Hepatocyte (in vitro differentiated cells): ENCODE data around the gene RAB11FIP2. TPM values are rescaled to one million over a fixed set of nuclear protein-coding genes. Genes with fewer than 3 reads are reported as not detected.

ENCODE experiments used
- DNase-seq: peaks from one replicate; pipeline ENCODE4 v3.0.0-alpha.2; 2016; ENCODE audit warnings: low spot score
- H2AFZ ChIP-seq: fragments of 200-600 bp; sonication (generic); 2 replicates; pipeline ENCODE4 v1.6.0; 2016; ENCODE audit warnings: antibody characterized with exemption, mild to moderate bottlenecking
- H3K27ac ChIP-seq: fragments of 200-600 bp; sonication (generic); 2 replicates; pipeline ENCODE4 v1.5.1; 2016; ENCODE audit warnings: mild to moderate bottlenecking
- H3K27me3 ChIP-seq: fragments of 200-600 bp; sonication (generic); 2 replicates; pipeline ENCODE4 v1.6.1; 2016
- H3K36me3 ChIP-seq: fragments of 200-600 bp; sonication (generic); replicated peaks from 2 replicates; pipeline ENCODE4 v1.5.1; 2016; ENCODE audit warnings: low read depth; ENCODE audit not compliant: insufficient read depth
- H3K4me1 ChIP-seq: fragments of 200-600 bp; sonication (generic); 2 replicates; pipeline ENCODE4 v1.5.1; 2016; ENCODE audit warnings: mild to moderate bottlenecking, moderate library complexity; ENCODE audit not compliant: insufficient read depth
- H3K4me2 ChIP-seq: fragments of 200-600 bp; sonication (generic); 2 replicates; pipeline ENCODE4 v1.6.0; 2016
- H3K4me3 ChIP-seq: fragments of 200-600 bp; sonication (generic); 2 replicates; pipeline ENCODE4 v1.5.1; 2016; ENCODE audit warnings: mild to moderate bottlenecking
- H3K79me2 ChIP-seq: fragments of 200-600 bp; sonication (generic); 2 replicates; pipeline ENCODE4 v1.6.0; 2017; ENCODE audit warnings: mild to moderate bottlenecking
- H3K9me2 ChIP-seq: fragments of 200-600 bp; sonication (generic); replicated peaks from 2 replicates; pipeline ENCODE4 v1.6.0; 2017; ENCODE audit warnings: mild to moderate bottlenecking; ENCODE audit not compliant: insufficient read depth
- H3K9me3 ChIP-seq: fragments of 200-600 bp; sonication (generic); 2 replicates; pipeline ENCODE4 v1.5.1; 2016; ENCODE audit warnings: low read depth, mild to moderate bottlenecking
- H4K20me1 ChIP-seq: fragments of 200-600 bp; sonication (generic); 2 replicates; pipeline ENCODE4 v1.6.0; 2016; ENCODE audit warnings: mild to moderate bottlenecking; ENCODE audit not compliant: insufficient read depth, poor library complexity, severe bottlenecking
- EZH2 ChIP-seq: fragments of 200-600 bp; sonication (generic); IDR thresholded peaks from 2 replicates; pipeline ENCODE4 v1.6.1; 2016; ENCODE audit warnings: antibody characterized with exemption, mild to moderate bottlenecking, borderline replicate concordance
- EZH2phosphoT487 ChIP-seq: fragments of 200-600 bp; sonication (generic); IDR thresholded peaks from one replicate; pipeline ENCODE4 v1.6.1; 2018; ENCODE audit warnings: antibody characterized with exemption, mild to moderate bottlenecking, low read depth, moderate library complexity; ENCODE audit not compliant: unreplicated experiment, severe bottlenecking
- WGBS: methylation state at CpG from one replicate; pipeline ENCODE4 v1.1.6; 2016; ENCODE audit warnings: low lambda C conversion rate; ENCODE audit errors: missing lambda C conversion rate; 5-methylcytosine and 5-hydroxymethylcytosine counted together
- polyA plus RNA-seq: library from polyadenylated mRNA; unstranded; fragments of >200 nt; fragmentation: Nextera tagmentation; extraction: Ambion mirVana; gene quantifications from 2 replicates; pipeline ENCODE4 v1.2.1, GENCODE V29; 2016
- total RNA-seq: library from RNA; depleted of rRNA; stranded (reverse); fragments of >200 nt; gene quantifications from 2 replicates; pipeline ENCODE4 v1.2.3, GENCODE V29; 2014
- TF ChIP-seq, protein P1 (sequence below): fragments of 200-600 bp; sonication (generic); IDR thresholded peaks from 2 replicates; pipeline ENCODE4 v1.5.1; 2016; ENCODE audit warnings: antibody characterized with exemption, mild to moderate bottlenecking; ENCODE audit not compliant: poor library complexity

RAB11FIP2 gene
- total and polyA plus RNA-seq, 2 experiments from 2014 or later = 9.7 to 32.5 TPM

DNA sequence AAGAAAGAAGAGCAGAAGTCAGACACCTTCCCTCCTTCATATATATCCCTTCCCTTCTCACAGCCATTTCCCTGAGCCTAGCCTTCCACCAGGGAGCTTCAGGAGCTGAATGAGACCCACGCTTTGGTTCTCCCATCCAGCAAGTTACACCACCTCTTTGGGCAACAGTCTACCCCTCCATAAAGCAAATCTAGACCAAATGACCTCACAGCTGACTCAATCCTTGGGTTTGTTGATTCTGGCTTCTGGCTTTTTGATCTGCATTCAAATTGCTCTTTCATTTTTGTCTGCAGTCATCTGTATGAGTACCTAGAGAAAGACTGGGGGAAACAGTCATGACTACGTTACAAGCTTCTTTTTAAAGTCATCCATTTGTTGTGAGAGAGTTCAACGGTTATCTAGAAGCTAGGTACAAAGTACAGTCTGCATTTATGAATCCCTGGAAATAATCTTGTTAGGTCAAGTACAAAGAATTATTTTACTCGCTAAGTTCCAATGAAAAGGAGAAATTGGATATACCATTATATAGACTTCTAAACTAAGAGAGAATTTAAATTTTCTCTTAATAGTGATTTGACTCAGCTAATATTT lies 86.3 kb downstream of the RAB11FIP2 start:
- H3K4me2 ChIP-seq = peak overlapping the region; percentile 6
- TF ChIP-seq, protein P1, sequence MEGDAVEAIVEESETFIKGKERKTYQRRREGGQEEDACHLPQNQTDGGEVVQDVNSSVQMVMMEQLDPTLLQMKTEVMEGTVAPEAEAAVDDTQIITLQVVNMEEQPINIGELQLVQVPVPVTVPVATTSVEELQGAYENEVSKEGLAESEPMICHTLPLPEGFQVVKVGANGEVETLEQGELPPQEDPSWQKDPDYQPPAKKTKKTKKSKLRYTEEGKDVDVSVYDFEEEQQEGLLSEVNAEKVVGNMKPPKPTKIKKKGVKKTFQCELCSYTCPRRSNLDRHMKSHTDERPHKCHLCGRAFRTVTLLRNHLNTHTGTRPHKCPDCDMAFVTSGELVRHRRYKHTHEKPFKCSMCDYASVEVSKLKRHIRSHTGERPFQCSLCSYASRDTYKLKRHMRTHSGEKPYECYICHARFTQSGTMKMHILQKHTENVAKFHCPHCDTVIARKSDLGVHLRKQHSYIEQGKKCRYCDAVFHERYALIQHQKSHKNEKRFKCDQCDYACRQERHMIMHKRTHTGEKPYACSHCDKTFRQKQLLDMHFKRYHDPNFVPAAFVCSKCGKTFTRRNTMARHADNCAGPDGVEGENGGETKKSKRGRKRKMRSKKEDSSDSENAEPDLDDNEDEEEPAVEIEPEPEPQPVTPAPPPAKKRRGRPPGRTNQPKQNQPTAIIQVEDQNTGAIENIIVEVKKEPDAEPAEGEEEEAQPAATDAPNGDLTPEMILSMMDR = no peak
- TF ChIP-seq EZH2phosphoT487 (no peak), EZH2 (no peak)
- WGBS = 61% methylated on average over 4 of the region's 4 CpGs

DNA sequence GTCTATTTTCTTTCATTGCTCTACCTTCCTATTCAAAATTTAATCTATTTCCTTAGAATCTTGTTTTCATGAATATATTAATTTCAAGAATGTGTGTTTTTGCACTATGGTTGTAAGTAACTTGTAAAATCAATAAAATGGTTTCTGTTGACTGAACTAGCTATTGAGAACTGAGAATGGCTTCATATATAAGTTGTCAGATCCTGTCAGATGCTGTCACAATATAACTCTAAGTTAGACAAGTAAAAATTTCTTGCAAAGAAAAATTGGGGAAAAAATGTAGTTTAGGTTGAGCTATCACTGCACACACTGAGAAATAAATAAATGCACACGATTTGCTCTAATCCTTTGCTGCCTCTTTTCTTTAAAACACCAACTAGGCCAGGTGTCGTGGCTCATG lies 89.8 kb downstream of the RAB11FIP2 start:
- H3K4me2 ChIP-seq = no peak overlapping the region
- DNase-seq = no peak
- H3K27ac ChIP-seq = no peak overlapping the region
- peaks cover 11% of the 10 kb centered on the region for H3K27me3 ChIP-seq
- WGBS = 81% methylated on average over 2 of the region's 2 CpGs
- no peaks in the 10 kb centered on the region for H3K9me2 ChIP-seq
- H3K79me2 ChIP-seq = no peaks in the 10 kb centered on the region
- no peaks in the 10 kb centered on the region for H4K20me1 ChIP-seq
- H3K36me3 ChIP-seq = no peaks in the 10 kb centered on the region
- H3K4me3 ChIP-seq = no peak overlapping the region
- no peaks in the 10 kb centered on the region for H3K4me1 ChIP-seq
- TF ChIP-seq, protein P1 = no peak
- TF ChIP-seq EZH2 = no peak
- no peak for TF ChIP-seq EZH2phosphoT487
- H2AFZ ChIP-seq = no peak overlapping the region
- H3K9me3 ChIP-seq = no peaks in the 10 kb centered on the region

More for the DNA sequence above, 86.3 kb downstream of the RAB11FIP2 start:
- Histone ChIP-seq H3K4me1 (no peaks in the 10 kb centered on the region), H2AFZ (no peak overlapping the region), H4K20me1 (no peaks in the 10 kb centered on the region), H3K27me3 (no peaks in the 10 kb centered on the region), H3K79me2 (no peaks in the 10 kb centered on the region), H3K36me3 (no peaks in the 10 kb centered on the region), H3K9me3 (no peaks in the 10 kb centered on the region), H3K4me3 (no peak overlapping the region), H3K27ac (no peak overlapping the region), H3K9me2 (no peaks in the 10 kb centered on the region)
- peak; percentile 7 for DNase-seq

DNA sequence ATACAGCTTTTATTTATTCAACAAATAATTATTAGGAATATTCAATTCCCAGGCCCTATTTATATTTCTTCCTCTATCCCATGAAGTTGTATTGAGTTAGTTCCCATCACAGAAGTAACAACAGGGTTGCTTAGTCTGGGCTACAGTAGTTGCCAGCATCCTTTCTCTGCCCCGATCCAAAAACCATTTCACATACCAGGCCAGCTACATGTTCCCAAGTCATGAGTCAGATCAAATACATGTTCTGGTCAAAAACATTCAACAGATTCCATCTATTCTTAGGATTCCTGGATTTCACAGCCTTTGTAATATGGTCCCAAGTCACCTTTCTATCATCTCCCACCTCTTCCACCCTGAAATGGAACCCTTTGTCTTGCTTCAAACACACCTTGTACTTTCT lies 91.6 kb downstream of the RAB11FIP2 start:
- no peaks in the 10 kb centered on the region for H3K79me2 ChIP-seq
- peaks cover 11% of the 10 kb centered on the region for H3K27me3 ChIP-seq
- H3K4me1 ChIP-seq = no peaks in the 10 kb centered on the region
- H3K36me3 ChIP-seq = no peaks in the 10 kb centered on the region
- no peaks in the 10 kb centered on the region for H4K20me1 ChIP-seq
- no peaks in the 10 kb centered on the region for H3K9me2 ChIP-seq
- no peak for DNase-seq
- 93% methylated on average over 1 of the region's 1 CpG for WGBS
- H3K4me3 ChIP-seq = no peak overlapping the region
- no peak overlapping the region for H2AFZ ChIP-seq
- TF ChIP-seq, protein P1 = no peak
- no peak overlapping the region for H3K27ac ChIP-seq
- H3K9me3 ChIP-seq = no peaks in the 10 kb centered on the region
- H3K4me2 ChIP-seq = no peak overlapping the region
